MV-4-11 (cell line): ENCODE measurements around the gene JADE2.
"Not testable (repeated sequence)": the region's sequence is repeated elsewhere in the genome, so short reads cannot be mapped to it uniquely, and the experiment has no call there.

ENCODE experiments used
- DNase-seq: peaks from one replicate; lab custom pipeline; 2025; lab: John Stamatoyannopoulos, UW

Gene JADE2

GRCh38 chr5:134552301-134552700 is 26.8 kb downstream of the JADE2 start:
- DNase-seq, result no peak

GRCh38 chr5:134552716-134553115 is 27.2 kb downstream of the JADE2 start:
- DNase-seq, result not testable (repeated sequence)

- no peak for DNase-seq
Observed at GRCh38 chr5:134553821-134554267, 28.4 kb downstream of the JADE2 start.

GRCh38 chr5:134554319-134555222 is 29.1 kb downstream of the JADE2 start:
- DNase-seq, result no peak

- DNase-seq, result no peak
Observed at GRCh38 chr5:134555223-134555889, 29.9 kb downstream of the JADE2 start.

GRCh38 chr5:134555890-134556311 is 30.4 kb downstream of the JADE2 start:
- DNase-seq, result peak; percentile 13

- DNase-seq, result not testable (repeated sequence)
Observed at GRCh38 chr5:134556588-134556987, 31.1 kb downstream of the JADE2 start.

- no peak for DNase-seq
Observed at GRCh38 chr5:134556994-134557393, 31.5 kb downstream of the JADE2 start.

- DNase-seq, result no peak
Observed at GRCh38 chr5:134559672-134560071, 34.2 kb downstream of the JADE2 start.

GRCh38 chr5:134560698-134561097 is 35.2 kb downstream of the JADE2 start:
- DNase-seq, result no peak

- DNase-seq, result no peak
Observed at GRCh38 chr5:134561871-134562296, 36.4 kb downstream of the JADE2 start.

- no peak for DNase-seq
Observed at GRCh38 chr5:134563221-134563620, 37.8 kb downstream of the JADE2 start.

- no peak for DNase-seq
Observed at GRCh38 chr5:134563962-134564361, 38.5 kb downstream of the JADE2 start.

GRCh38 chr5:134564396-134564795 is 38.9 kb downstream of the JADE2 start:
- DNase-seq, result no peak

GRCh38 chr5:134565791-134566740 is 40.6 kb downstream of the JADE2 start:
- DNase-seq, result no peak

GRCh38 chr5:134566741-134567221 is 41.3 kb downstream of the JADE2 start:
- DNase-seq, result no peak

- no peak for DNase-seq
Observed at GRCh38 chr5:134567641-134568336, 42.3 kb downstream of the JADE2 start.

- DNase-seq, result no peak
Observed at GRCh38 chr5:134568337-134568700, 42.8 kb downstream of the JADE2 start.

- no peak for DNase-seq
Observed at GRCh38 chr5:134568761-134569695, 43.6 kb downstream of the JADE2 start.

- no peak for DNase-seq
Observed at GRCh38 chr5:134569758-134570364, 44.4 kb downstream of the JADE2 start.
